Large intestine (tissue), 3 donors: Measurements from ENCODE around the gene TPP1. TPM values are rescaled to one million over a fixed set of nuclear protein-coding genes. Genes with fewer than 3 reads are reported as not detected.
A peak's percentile ranks its signal among the peaks of the same experiment; 100 is the strongest.

ENCODE experiments used
- DNase-seq, 2 donors: peaks; one replicate each; pipeline versions ENCODE4 v3.0.0 to v3.0.0-alpha.2; 2013
- H3K27ac ChIP-seq: one replicate; pipeline ENCODE4 v1.5.1; 2013; ENCODE audit warnings: low read length
- H3K27me3 ChIP-seq: 2 replicates; pipeline ENCODE4 v1.6.1; 2013; ENCODE audit warnings: low read length; ENCODE audit not compliant: control insufficient read depth, insufficient read depth
- H3K36me3 ChIP-seq: 2 replicates; pipeline ENCODE4 v1.6.1; 2013; ENCODE audit warnings: low read length; ENCODE audit not compliant: control insufficient read depth, insufficient read depth
- H3K4me1 ChIP-seq: one replicate; pipeline ENCODE4 v1.6.1; 2013; ENCODE audit warnings: low read length; ENCODE audit not compliant: control insufficient read depth, insufficient read depth
- H3K4me3 ChIP-seq: one replicate; pipeline ENCODE4 v1.5.1; 2013; ENCODE audit warnings: low read length
- H3K9me3 ChIP-seq: one replicate; pipeline ENCODE4 v1.6.1; 2013; ENCODE audit warnings: mild to moderate bottlenecking, low read depth, low read length, moderate library complexity; ENCODE audit not compliant: control insufficient read depth
- WGBS: methylation state at CpG from one replicate; pipeline ENCODE4 v1.1.5; 2013; ENCODE audit warnings: low lambda C conversion rate; ENCODE audit not compliant: insufficient coverage; 5-methylcytosine and 5-hydroxymethylcytosine counted together
- polyA plus RNA-seq: library from polyadenylated mRNA; unstranded; fragments of 120-200 nt; gene quantifications from one replicate; pipeline ENCODE4 v1.2.1, GENCODE V29; 2013

The TPP1 gene
- polyA plus RNA-seq, 1 donor = 310 TPM

- H3K9me3 ChIP-seq = no peaks in the 10 kb centered on the region
- DNase-seq = no peak
- H3K4me1 ChIP-seq = no peaks in the 10 kb centered on the region
- H3K36me3 ChIP-seq = no peaks in the 10 kb centered on the region
- WGBS = no CpG with 5 or more reads among the region's 1 CpG
- H3K27me3 ChIP-seq = peaks cover 21% of the 10 kb centered on the region
- H3K27ac ChIP-seq = no peak overlapping the region
- H3K4me3 ChIP-seq = no peak overlapping the region
These were observed 29.3 kb upstream of the TPP1 start for GRCh38 chr11:6648501-6648900.

- Histone ChIP-seq H3K4me3 (no peak overlapping the region), H3K27ac (peak overlapping the region; percentile 48), H3K4me1 (no peaks in the 10 kb centered on the region), H3K27me3 (peaks cover 22% of the 10 kb centered on the region), H3K36me3 (no peaks in the 10 kb centered on the region), H3K9me3 (no peaks in the 10 kb centered on the region)
- no peak for DNase-seq
- WGBS = 83% methylated on average over 1 of the region's 2 CpGs
These were observed 28.6 kb upstream of the TPP1 start for GRCh38 chr11:6647836-6648235.

- Histone ChIP-seq H3K27ac (peak overlapping the region; percentile 48), H3K27me3 (peaks cover 18% of the 10 kb centered on the region), H3K4me3 (no peak overlapping the region), H3K9me3 (no peaks in the 10 kb centered on the region), H3K4me1 (no peaks in the 10 kb centered on the region), H3K36me3 (no peaks in the 10 kb centered on the region)
- no peak for DNase-seq
- 20% methylated on average over 1 of the region's 9 CpGs for whole genome bisulfite sequencing
These were observed 27.9 kb upstream of the TPP1 start for GRCh38 chr11:6646918-6647679.

GRCh38 chr11:6646576-6646917 lies 27.3 kb upstream of the TPP1 start:
- Histone ChIP-seq H3K9me3 (no peaks in the 10 kb centered on the region), H3K4me1 (no peaks in the 10 kb centered on the region), H3K36me3 (no peaks in the 10 kb centered on the region), H3K27me3 (peaks cover 15% of the 10 kb centered on the region), H3K4me3 (no peak overlapping the region), H3K27ac (peak overlapping the region; percentile 48)
- peak; percentile 48 to 50 for DNase-seq
- no CpG with 5 or more reads among the region's 3 CpGs for WGBS

- Histone ChIP-seq H3K27ac (peak overlapping the region; percentile 28), H3K9me3 (no peaks in the 10 kb centered on the region), H3K4me1 (no peaks in the 10 kb centered on the region), H3K27me3 (peaks cover 14% of the 10 kb centered on the region), H3K4me3 (no peak overlapping the region), H3K36me3 (no peaks in the 10 kb centered on the region)
- 65% methylated on average over 5 of the region's 12 CpGs for WGBS
- DNase-seq = no peak
These were observed 26.8 kb upstream of the TPP1 start for GRCh38 chr11:6646071-6646470.

GRCh38 chr11:6642957-6643356 lies 23.7 kb upstream of the TPP1 start:
- Histone ChIP-seq H3K36me3 (peaks cover 14% of the 10 kb centered on the region), H3K4me3 (no peak overlapping the region), H3K27me3 (peaks cover 2% of the 10 kb centered on the region), H3K9me3 (no peaks in the 10 kb centered on the region), H3K4me1 (no peaks in the 10 kb centered on the region), H3K27ac (no peak overlapping the region)
- 100% methylated on average over 2 of the region's 7 CpGs for WGBS
- no peak for DNase-seq

GRCh38 chr11:6640985-6641701 lies 21.9 kb upstream of the TPP1 start:
- Histone ChIP-seq H3K27me3 (peaks cover 2% of the 10 kb centered on the region), H3K27ac (no peak overlapping the region), H3K9me3 (no peaks in the 10 kb centered on the region), H3K4me3 (no peak overlapping the region), H3K36me3 (peaks cover 14% of the 10 kb centered on the region), H3K4me1 (no peaks in the 10 kb centered on the region)
- DNase-seq = no peak
- WGBS = 100% methylated on average over 2 of the region's 26 CpGs

GRCh38 chr11:6640036-6640984 lies 21.1 kb upstream of the TPP1 start:
- H3K4me3 ChIP-seq = no peak overlapping the region
- WGBS = no CpG with 5 or more reads among the region's 36 CpGs
- no peak for DNase-seq
- H3K27me3 ChIP-seq = peaks cover 2% of the 10 kb centered on the region
- no peak overlapping the region for H3K27ac ChIP-seq
- H3K4me1 ChIP-seq = peaks cover 6% of the 10 kb centered on the region
- H3K9me3 ChIP-seq = no peaks in the 10 kb centered on the region
- H3K36me3 ChIP-seq = peaks cover 14% of the 10 kb centered on the region

GRCh38 chr11:6638429-6638828 lies 19.2 kb upstream of the TPP1 start:
- no peak for DNase-seq
- Histone ChIP-seq H3K36me3 (peaks cover 20% of the 10 kb centered on the region), H3K4me1 (peaks cover 10% of the 10 kb centered on the region), H3K27me3 (peaks cover 1% of the 10 kb centered on the region), H3K9me3 (no peaks in the 10 kb centered on the region), H3K4me3 (no peak overlapping the region), H3K27ac (no peak overlapping the region)
- WGBS = 100% methylated on average over 1 of the region's 4 CpGs

- Histone ChIP-seq H3K4me1 (peaks cover 10% of the 10 kb centered on the region), H3K27ac (no peak overlapping the region), H3K9me3 (no peaks in the 10 kb centered on the region), H3K27me3 (no peaks in the 10 kb centered on the region), H3K36me3 (peaks cover 22% of the 10 kb centered on the region), H3K4me3 (no peak overlapping the region)
- WGBS = no CpG with 5 or more reads among the region's 3 CpGs
- no peak for DNase-seq
These were observed 18.6 kb upstream of the TPP1 start for GRCh38 chr11:6637871-6638270.
